ENCODE measurements around the gene MBD3L3.
"Not testable (repeated sequence)": the region's sequence is repeated elsewhere in the genome, so short reads cannot be mapped to it uniquely, and the experiment has no call there.

The MBD3L3 gene

GRCh38 chr19:7058576-7058975, at the start of gene MBD3L3:
Gene MBD3L3 (minus strand): TSS chr19:7058676. CDS start chr19:7058605, 71 bp downstream.
- not testable (repeated sequence) for H3K27me3 ChIP-seq (ENCODE audit: control insufficient read depth, insufficient read depth, low read length); H3K4me1 ChIP-seq (ENCODE audit: control insufficient read depth, insufficient read depth, low read length); H3K36me3 ChIP-seq (ENCODE audit: control insufficient read depth, insufficient read depth, low read length); H3K9me3 ChIP-seq (ENCODE audit: control insufficient read depth, insufficient read depth, low read length); H3K9ac ChIP-seq (ENCODE audit: low read depth, low read length); H3K4me3 ChIP-seq (ENCODE audit: low read depth, low read length)

GRCh38 chr19:7106711-7107657, 48.5 kb upstream of the MBD3L3 start:
- no peaks in the 10 kb centered on the region for H3K9me3 ChIP-seq (ENCODE audit: control insufficient read depth, insufficient read depth, low read length)

GRCh38 chr19:7104747-7105447, 46.4 kb upstream of the MBD3L3 start:
- Histone ChIP-seq H3K4me1 (ENCODE audit: control insufficient read depth, insufficient read depth, low read length) (peaks cover 3% of the 10 kb centered on the region), H3K36me3 (ENCODE audit: control insufficient read depth, insufficient read depth, low read length) (no peaks in the 10 kb centered on the region), H3K27me3 (ENCODE audit: control insufficient read depth, insufficient read depth, low read length) (no peaks in the 10 kb centered on the region), H3K9ac (ENCODE audit: low read depth, low read length) (no peak overlapping the region), H3K9me3 (ENCODE audit: control insufficient read depth, insufficient read depth, low read length) (no peaks in the 10 kb centered on the region), H3K4me3 (ENCODE audit: low read depth, low read length) (no peak overlapping the region)

More at GRCh38 chr19:7106711-7107657, 48.5 kb upstream of the MBD3L3 start:
- Histone ChIP-seq H3K4me1 (ENCODE audit: control insufficient read depth, insufficient read depth, low read length) (peaks cover 7% of the 10 kb centered on the region), H3K36me3 (ENCODE audit: control insufficient read depth, insufficient read depth, low read length) (no peaks in the 10 kb centered on the region), H3K9ac (ENCODE audit: low read depth, low read length) (no peak overlapping the region), H3K27me3 (ENCODE audit: control insufficient read depth, insufficient read depth, low read length) (no peaks in the 10 kb centered on the region), H3K4me3 (ENCODE audit: low read depth, low read length) (no peak overlapping the region)

- Histone ChIP-seq H3K27me3 (ENCODE audit: control insufficient read depth, insufficient read depth, low read length) (no peaks in the 10 kb centered on the region), H3K36me3 (ENCODE audit: control insufficient read depth, insufficient read depth, low read length) (no peaks in the 10 kb centered on the region), H3K4me1 (ENCODE audit: control insufficient read depth, insufficient read depth, low read length) (no peaks in the 10 kb centered on the region), H3K9me3 (ENCODE audit: control insufficient read depth, insufficient read depth, low read length) (no peaks in the 10 kb centered on the region), H3K9ac (ENCODE audit: low read depth, low read length) (no peak overlapping the region), H3K4me3 (ENCODE audit: low read depth, low read length) (no peak overlapping the region)
These were observed 43.2 kb upstream of the MBD3L3 start for GRCh38 chr19:7101498-7102253.

- Histone ChIP-seq H3K4me1 (ENCODE audit: control insufficient read depth, insufficient read depth, low read length) (no peaks in the 10 kb centered on the region), H3K27me3 (ENCODE audit: control insufficient read depth, insufficient read depth, low read length) (no peaks in the 10 kb centered on the region), H3K9ac (ENCODE audit: low read depth, low read length) (peak overlapping the region; percentile 38), H3K9me3 (ENCODE audit: control insufficient read depth, insufficient read depth, low read length) (peaks cover 3% of the 10 kb centered on the region), H3K36me3 (ENCODE audit: control insufficient read depth, insufficient read depth, low read length) (no peaks in the 10 kb centered on the region), H3K4me3 (ENCODE audit: low read depth, low read length) (peak overlapping the region; percentile 78)
These were observed 41.1 kb upstream of the MBD3L3 start for GRCh38 chr19:7099597-7099921.

GRCh38 chr19:7098701-7099596, 40.5 kb upstream of the MBD3L3 start:
- H3K36me3 ChIP-seq (ENCODE audit: control insufficient read depth, insufficient read depth, low read length) = no peaks in the 10 kb centered on the region
- H3K9me3 ChIP-seq (ENCODE audit: control insufficient read depth, insufficient read depth, low read length) = peaks cover 3% of the 10 kb centered on the region
- peak overlapping the region; percentile 38 for H3K9ac ChIP-seq (ENCODE audit: low read depth, low read length)
- H3K4me1 ChIP-seq (ENCODE audit: control insufficient read depth, insufficient read depth, low read length) = no peaks in the 10 kb centered on the region
- no peaks in the 10 kb centered on the region for H3K27me3 ChIP-seq (ENCODE audit: control insufficient read depth, insufficient read depth, low read length)
- peak overlapping the region; percentile 78 for H3K4me3 ChIP-seq (ENCODE audit: low read depth, low read length)

- no peaks in the 10 kb centered on the region for H3K4me1 ChIP-seq (ENCODE audit: control insufficient read depth, insufficient read depth, low read length)
- no peaks in the 10 kb centered on the region for H3K36me3 ChIP-seq (ENCODE audit: control insufficient read depth, insufficient read depth, low read length)
- H3K4me3 ChIP-seq (ENCODE audit: low read depth, low read length) = peak overlapping the region; percentile 78
- peak overlapping the region; percentile 38 for H3K9ac ChIP-seq (ENCODE audit: low read depth, low read length)
- no peaks in the 10 kb centered on the region for H3K27me3 ChIP-seq (ENCODE audit: control insufficient read depth, insufficient read depth, low read length)
- H3K9me3 ChIP-seq (ENCODE audit: control insufficient read depth, insufficient read depth, low read length) = peaks cover 3% of the 10 kb centered on the region
These were observed 39.6 kb upstream of the MBD3L3 start for GRCh38 chr19:7098096-7098495.

- Histone ChIP-seq H3K9me3 (ENCODE audit: control insufficient read depth, insufficient read depth, low read length) (peaks cover 25% of the 10 kb centered on the region), H3K9ac (ENCODE audit: low read depth, low read length) (no peak overlapping the region), H3K27me3 (ENCODE audit: control insufficient read depth, insufficient read depth, low read length) (no peaks in the 10 kb centered on the region), H3K36me3 (ENCODE audit: control insufficient read depth, insufficient read depth, low read length) (peaks cover 13% of the 10 kb centered on the region), H3K4me1 (ENCODE audit: control insufficient read depth, insufficient read depth, low read length) (no peaks in the 10 kb centered on the region), H3K4me3 (ENCODE audit: low read depth, low read length) (no peak overlapping the region)
These were observed 30.5 kb upstream of the MBD3L3 start for GRCh38 chr19:7088999-7089398.

- Histone ChIP-seq H3K9me3 (ENCODE audit: control insufficient read depth, insufficient read depth, low read length) (peaks cover 61% of the 10 kb centered on the region), H3K36me3 (ENCODE audit: control insufficient read depth, insufficient read depth, low read length) (peaks cover 51% of the 10 kb centered on the region), H3K4me1 (ENCODE audit: control insufficient read depth, insufficient read depth, low read length) (no peaks in the 10 kb centered on the region), H3K27me3 (ENCODE audit: control insufficient read depth, insufficient read depth, low read length) (no peaks in the 10 kb centered on the region), H3K4me3 (ENCODE audit: low read depth, low read length) (no peak overlapping the region), H3K9ac (ENCODE audit: low read depth, low read length) (no peak overlapping the region)
These were observed 24.8 kb upstream of the MBD3L3 start for GRCh38 chr19:7083076-7083956.

- Histone ChIP-seq H3K9ac (ENCODE audit: low read depth, low read length) (no peak overlapping the region), H3K36me3 (ENCODE audit: control insufficient read depth, insufficient read depth, low read length) (peaks cover 64% of the 10 kb centered on the region), H3K9me3 (ENCODE audit: control insufficient read depth, insufficient read depth, low read length) (peaks cover 35% of the 10 kb centered on the region), H3K4me1 (ENCODE audit: control insufficient read depth, insufficient read depth, low read length) (no peaks in the 10 kb centered on the region), H3K4me3 (ENCODE audit: low read depth, low read length) (no peak overlapping the region), H3K27me3 (ENCODE audit: control insufficient read depth, insufficient read depth, low read length) (no peaks in the 10 kb centered on the region)
These were observed 19.5 kb upstream of the MBD3L3 start for GRCh38 chr19:7078008-7078407.
